PFSK-1 (cell line): ENCODE measurements around the gene CACNA2D2.
A peak's percentile ranks its signal among the peaks of the same experiment; 100 is the strongest.

Source experiments
- FOXP2 ChIP-seq: optimal IDR thresholded peaks from 2 replicates; pipeline ENCODE3; 2011; ENCODE audit warnings: borderline replicate concordance, control low read depth, inconsistent platforms; ENCODE audit not compliant: insufficient read depth; ENCODE audit errors: extremely low read length, extremely low read depth
- POLR2AphosphoS5 ChIP-seq: IDR thresholded peaks from 2 replicates; pipeline ENCODE4 v1.6.1; 2012; ENCODE audit warnings: low read depth, mild to moderate bottlenecking, control low read depth, low read length, moderate library complexity
- SIN3A ChIP-seq: IDR thresholded peaks from 2 replicates; pipeline ENCODE4 v1.6.1; 2012; ENCODE audit warnings: mild to moderate bottlenecking, low read length, moderate library complexity, borderline replicate concordance; ENCODE audit not compliant: insufficient read depth
- TAF1 ChIP-seq: IDR thresholded peaks from 2 replicates; pipeline ENCODE4 v1.6.1; 2012; ENCODE audit warnings: low read length, control low read depth, borderline replicate concordance; ENCODE audit not compliant: insufficient read depth
- TF ChIP-seq, protein P1 (sequence below), 2 experiments: IDR thresholded peaks; 2 replicates each; pipeline versions ENCODE4 v1.6.1 to v1.8.0; 2011 to 2012; ENCODE audit warnings: low read depth in 2 of 2, low read length in 2 of 2, control low read depth in 1 of 2, inconsistent platforms in 1 of 2, mild to moderate bottlenecking in 1 of 2, moderate library complexity in 1 of 2; ENCODE audit not compliant: insufficient read depth in 1 of 2

CACNA2D2 gene

DNA sequence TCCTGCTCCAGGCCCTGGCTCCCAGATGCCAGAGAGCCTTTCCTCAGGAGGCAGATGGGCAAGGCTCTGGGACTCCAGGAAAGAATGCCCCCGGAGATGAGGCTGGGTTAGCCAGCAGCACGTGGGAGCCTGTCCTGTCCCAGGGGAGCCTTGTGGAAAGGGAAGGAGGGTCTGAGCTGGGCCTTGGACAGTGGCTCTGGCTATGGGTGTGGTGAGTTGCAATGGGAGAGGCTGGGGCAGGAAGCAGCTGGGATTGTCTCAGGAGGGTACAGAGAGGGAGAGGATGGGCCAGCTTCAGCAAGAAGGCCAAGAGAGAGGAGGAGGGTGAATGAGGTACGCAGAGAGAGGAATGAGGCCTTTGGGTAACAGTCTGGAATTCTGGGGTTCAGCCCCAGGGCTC lies 17.4 kb upstream of the CACNA2D2 start:
- TF ChIP-seq TAF1 (no peak), FOXP2 (no peak)
- TF ChIP-seq, protein P1, sequence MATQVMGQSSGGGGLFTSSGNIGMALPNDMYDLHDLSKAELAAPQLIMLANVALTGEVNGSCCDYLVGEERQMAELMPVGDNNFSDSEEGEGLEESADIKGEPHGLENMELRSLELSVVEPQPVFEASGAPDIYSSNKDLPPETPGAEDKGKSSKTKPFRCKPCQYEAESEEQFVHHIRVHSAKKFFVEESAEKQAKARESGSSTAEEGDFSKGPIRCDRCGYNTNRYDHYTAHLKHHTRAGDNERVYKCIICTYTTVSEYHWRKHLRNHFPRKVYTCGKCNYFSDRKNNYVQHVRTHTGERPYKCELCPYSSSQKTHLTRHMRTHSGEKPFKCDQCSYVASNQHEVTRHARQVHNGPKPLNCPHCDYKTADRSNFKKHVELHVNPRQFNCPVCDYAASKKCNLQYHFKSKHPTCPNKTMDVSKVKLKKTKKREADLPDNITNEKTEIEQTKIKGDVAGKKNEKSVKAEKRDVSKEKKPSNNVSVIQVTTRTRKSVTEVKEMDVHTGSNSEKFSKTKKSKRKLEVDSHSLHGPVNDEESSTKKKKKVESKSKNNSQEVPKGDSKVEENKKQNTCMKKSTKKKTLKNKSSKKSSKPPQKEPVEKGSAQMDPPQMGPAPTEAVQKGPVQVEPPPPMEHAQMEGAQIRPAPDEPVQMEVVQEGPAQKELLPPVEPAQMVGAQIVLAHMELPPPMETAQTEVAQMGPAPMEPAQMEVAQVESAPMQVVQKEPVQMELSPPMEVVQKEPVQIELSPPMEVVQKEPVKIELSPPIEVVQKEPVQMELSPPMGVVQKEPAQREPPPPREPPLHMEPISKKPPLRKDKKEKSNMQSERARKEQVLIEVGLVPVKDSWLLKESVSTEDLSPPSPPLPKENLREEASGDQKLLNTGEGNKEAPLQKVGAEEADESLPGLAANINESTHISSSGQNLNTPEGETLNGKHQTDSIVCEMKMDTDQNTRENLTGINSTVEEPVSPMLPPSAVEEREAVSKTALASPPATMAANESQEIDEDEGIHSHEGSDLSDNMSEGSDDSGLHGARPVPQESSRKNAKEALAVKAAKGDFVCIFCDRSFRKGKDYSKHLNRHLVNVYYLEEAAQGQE (IDR thresholded peaks at IDR 0.05; ENCODE audit: insufficient read depth in 1 of 2, low read depth in 2 of 2, low read length in 2 of 2) = no peak

DNA sequence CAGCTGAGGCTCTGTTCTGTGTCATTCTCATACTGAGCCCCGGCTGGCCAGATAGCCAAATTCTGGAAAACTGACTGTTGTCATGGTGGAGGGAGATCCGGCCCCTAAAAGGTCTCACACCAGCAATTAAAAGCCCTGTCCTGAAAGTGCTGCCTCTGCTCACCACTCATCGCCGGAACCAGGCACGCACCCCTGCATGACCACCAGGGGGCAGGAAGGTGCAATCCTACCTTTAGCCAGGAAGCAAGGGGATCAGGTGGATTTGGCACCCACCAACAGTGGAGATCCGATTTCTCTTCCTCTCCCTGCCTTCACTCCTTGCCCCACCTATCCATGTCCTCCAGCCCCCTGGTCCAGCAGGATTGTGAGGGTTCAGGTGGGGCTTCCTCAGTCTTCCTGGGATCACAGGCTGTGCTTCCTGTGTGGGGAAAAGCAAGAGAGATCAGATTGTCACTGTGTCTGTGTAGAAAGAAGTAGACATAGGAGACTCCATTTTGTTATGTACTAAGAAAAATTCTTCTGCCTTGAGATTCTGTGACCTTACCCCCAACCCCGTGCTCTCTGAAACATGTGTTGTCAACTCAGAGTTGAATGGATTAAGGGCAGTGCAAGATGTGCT lies 16.1 kb upstream of the CACNA2D2 start:
- TF ChIP-seq FOXP2 (no peak), POLR2AphosphoS5 (no peak), TAF1 (no peak), SIN3A (no peak)
- TF ChIP-seq, protein P1 (IDR thresholded peaks at IDR 0.05; ENCODE audit: insufficient read depth in 1 of 2, low read depth in 2 of 2, low read length in 2 of 2) = 0 out of 4 replicates have a peak, but pooled peaks of 1 of the 2 experiments have one; percentile 14

DNA sequence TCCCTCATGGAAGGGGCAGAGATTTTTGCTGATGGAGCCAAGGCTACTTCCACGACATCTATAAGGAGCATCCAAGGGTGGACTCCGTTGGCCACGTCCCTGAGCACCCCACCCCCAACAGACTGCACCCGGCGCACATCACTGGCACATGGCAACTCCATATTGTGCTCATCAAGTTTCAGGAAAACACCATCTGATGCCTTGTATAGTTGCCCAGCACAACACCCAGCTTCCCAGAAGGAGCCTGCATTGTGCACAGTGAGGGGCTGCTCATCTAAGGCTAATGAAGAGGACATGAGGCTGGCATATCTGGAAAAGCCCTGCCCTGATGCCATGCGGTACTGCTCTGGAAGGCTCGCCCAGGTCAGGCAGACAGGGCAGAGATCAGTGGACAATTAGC lies 15.0 kb upstream of the CACNA2D2 start:
- TF ChIP-seq TAF1 (no peak), SIN3A (no peak)

DNA sequence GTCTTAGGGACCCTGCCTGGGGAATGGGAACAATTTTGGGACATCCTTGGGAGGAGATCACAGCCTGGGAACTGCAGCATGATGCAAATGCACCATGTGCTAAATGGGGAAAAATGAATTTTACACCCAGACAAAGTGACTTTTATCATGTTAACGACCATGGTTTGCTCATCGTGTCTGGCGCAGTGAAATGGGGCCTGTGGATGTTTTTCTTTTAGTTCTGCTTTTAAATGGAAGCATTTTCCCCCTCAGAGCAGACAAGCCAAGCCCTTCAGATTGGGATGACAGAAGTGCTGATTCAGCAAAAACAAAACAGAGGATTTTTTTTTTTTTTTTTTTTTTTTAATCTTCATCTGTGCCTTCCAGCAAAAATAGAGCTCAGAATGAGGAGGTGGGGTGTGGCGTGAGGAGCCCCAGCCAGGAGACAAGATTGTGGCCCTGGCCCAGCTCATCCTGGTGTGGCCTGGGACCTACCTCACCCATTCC lies 14.3 kb upstream of the CACNA2D2 start:
- TF ChIP-seq TAF1 (no peak), POLR2AphosphoS5 (no peak), FOXP2 (no peak), SIN3A (no peak)
- TF ChIP-seq, protein P1 (IDR thresholded peaks at IDR 0.05; ENCODE audit: insufficient read depth in 1 of 2, low read depth in 2 of 2, low read length in 2 of 2) = no peak

DNA sequence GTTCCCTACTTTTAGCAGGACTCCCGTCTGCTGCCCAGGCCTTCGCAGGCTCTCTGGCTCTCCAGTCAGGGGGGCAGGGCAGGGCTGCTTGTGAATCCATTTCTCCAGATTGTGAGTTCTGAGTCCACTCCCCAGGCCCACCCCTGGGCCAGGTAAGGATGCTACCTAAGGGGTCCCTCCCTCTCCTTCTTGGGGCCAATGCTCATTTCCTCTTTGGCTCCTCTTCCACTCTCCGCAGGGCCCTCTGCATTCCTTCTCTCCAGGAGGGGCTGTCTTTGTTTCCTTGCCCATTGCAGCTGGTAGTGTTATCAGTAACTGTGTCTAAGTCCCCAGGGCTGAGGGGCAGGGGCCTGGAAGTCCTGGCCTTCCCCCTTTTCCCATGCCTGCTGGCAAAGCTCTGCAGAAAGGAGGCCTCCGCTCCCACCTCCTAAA lies 13.0 kb upstream of the CACNA2D2 start:
- TF ChIP-seq SIN3A (no peak), FOXP2 (no peak), TAF1 (no peak), POLR2AphosphoS5 (no peak)
- TF ChIP-seq, protein P1 (IDR thresholded peaks at IDR 0.05; ENCODE audit: insufficient read depth in 1 of 2, low read depth in 2 of 2, low read length in 2 of 2) = no peak
